ENCODE data around the gene PRKCE. TPM values are rescaled to one million over a fixed set of nuclear protein-coding genes. Genes with fewer than 3 reads are reported as not detected.

The PRKCE gene
- total RNA-seq, 1 donor from 2014 or later: 24.2 TPM

DNA sequence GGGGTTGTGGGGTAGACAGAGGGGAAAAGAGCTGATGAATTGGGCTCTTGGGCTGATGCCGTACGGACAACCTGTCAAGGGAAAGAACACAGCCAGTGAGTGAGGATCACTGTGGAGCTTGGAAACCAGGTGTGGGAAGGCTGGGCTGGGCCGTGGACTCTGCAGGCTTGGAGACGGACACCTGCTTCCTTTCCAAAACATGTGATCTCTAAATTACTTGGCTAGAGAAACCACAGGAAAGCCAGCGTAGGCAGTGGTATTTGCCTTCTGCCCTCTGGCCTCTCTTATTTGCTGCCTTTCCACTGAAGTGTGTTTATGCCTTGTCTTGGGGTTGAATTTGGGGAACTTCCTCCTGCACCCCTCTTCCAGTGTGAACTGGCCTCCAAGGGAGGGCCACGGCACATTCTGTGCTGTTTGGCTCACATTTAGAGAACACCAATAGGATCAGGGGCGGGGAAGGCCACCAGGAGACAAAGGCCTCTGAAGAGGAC, 267.7 kb downstream of the PRKCE start:
- Mint-ChIP-seq H3K27ac (ENCODE audit: unreplicated experiment) (no peak overlapping the region), H3K36me3 (ENCODE audit: low read depth, unreplicated experiment) (no peaks in the 10 kb centered on the region), H3K4me3 (ENCODE audit: unreplicated experiment) (no peak overlapping the region), H3K27me3 (ENCODE audit: unreplicated experiment) (peaks cover 4% of the 10 kb centered on the region), H3K9me3 (ENCODE audit: unreplicated experiment) (no peaks in the 10 kb centered on the region), H3K4me1 (ENCODE audit: unreplicated experiment) (peaks cover 20% of the 10 kb centered on the region)
- DNase-seq (ENCODE audit: low spot score): no peak
- TF ChIP-seq, protein P1, sequence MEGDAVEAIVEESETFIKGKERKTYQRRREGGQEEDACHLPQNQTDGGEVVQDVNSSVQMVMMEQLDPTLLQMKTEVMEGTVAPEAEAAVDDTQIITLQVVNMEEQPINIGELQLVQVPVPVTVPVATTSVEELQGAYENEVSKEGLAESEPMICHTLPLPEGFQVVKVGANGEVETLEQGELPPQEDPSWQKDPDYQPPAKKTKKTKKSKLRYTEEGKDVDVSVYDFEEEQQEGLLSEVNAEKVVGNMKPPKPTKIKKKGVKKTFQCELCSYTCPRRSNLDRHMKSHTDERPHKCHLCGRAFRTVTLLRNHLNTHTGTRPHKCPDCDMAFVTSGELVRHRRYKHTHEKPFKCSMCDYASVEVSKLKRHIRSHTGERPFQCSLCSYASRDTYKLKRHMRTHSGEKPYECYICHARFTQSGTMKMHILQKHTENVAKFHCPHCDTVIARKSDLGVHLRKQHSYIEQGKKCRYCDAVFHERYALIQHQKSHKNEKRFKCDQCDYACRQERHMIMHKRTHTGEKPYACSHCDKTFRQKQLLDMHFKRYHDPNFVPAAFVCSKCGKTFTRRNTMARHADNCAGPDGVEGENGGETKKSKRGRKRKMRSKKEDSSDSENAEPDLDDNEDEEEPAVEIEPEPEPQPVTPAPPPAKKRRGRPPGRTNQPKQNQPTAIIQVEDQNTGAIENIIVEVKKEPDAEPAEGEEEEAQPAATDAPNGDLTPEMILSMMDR (IDR thresholded peaks at IDR 0.05; ENCODE audit: unreplicated experiment): no peak

GRCh38 chr2:45919711-45920111, 268.2 kb downstream of the PRKCE start:
- Mint-ChIP-seq H3K4me3 (ENCODE audit: unreplicated experiment) (no peak overlapping the region), H3K27me3 (ENCODE audit: unreplicated experiment) (peaks cover 4% of the 10 kb centered on the region), H3K9me3 (ENCODE audit: unreplicated experiment) (no peaks in the 10 kb centered on the region), H3K36me3 (ENCODE audit: low read depth, unreplicated experiment) (no peaks in the 10 kb centered on the region), H3K27ac (ENCODE audit: unreplicated experiment) (no peak overlapping the region), H3K4me1 (ENCODE audit: unreplicated experiment) (peaks cover 20% of the 10 kb centered on the region)
- no peak for DNase-seq (ENCODE audit: low spot score)
- TF ChIP-seq, protein P1 (IDR thresholded peaks at IDR 0.05; ENCODE audit: unreplicated experiment): no peak

- Mint-ChIP-seq H3K4me3 (ENCODE audit: unreplicated experiment) (no peak overlapping the region), H3K36me3 (ENCODE audit: low read depth, unreplicated experiment) (no peaks in the 10 kb centered on the region), H3K27me3 (ENCODE audit: unreplicated experiment) (peaks cover 4% of the 10 kb centered on the region), H3K27ac (ENCODE audit: unreplicated experiment) (no peak overlapping the region), H3K4me1 (ENCODE audit: unreplicated experiment) (peaks cover 20% of the 10 kb centered on the region), H3K9me3 (ENCODE audit: unreplicated experiment) (no peaks in the 10 kb centered on the region)
- TF ChIP-seq, protein P1 (IDR thresholded peaks at IDR 0.05; ENCODE audit: unreplicated experiment): no peak
- DNase-seq (ENCODE audit: low spot score): no peak
These were observed 270.4 kb downstream of the PRKCE start for GRCh38 chr2:45921921-45922320.

- DNase-seq (ENCODE audit: low spot score): no peak
- Mint-ChIP-seq H3K4me3 (ENCODE audit: unreplicated experiment) (no peak overlapping the region), H3K4me1 (ENCODE audit: unreplicated experiment) (peaks cover 20% of the 10 kb centered on the region), H3K27me3 (ENCODE audit: unreplicated experiment) (peaks cover 4% of the 10 kb centered on the region), H3K9me3 (ENCODE audit: unreplicated experiment) (no peaks in the 10 kb centered on the region), H3K27ac (ENCODE audit: unreplicated experiment) (no peak overlapping the region), H3K36me3 (ENCODE audit: low read depth, unreplicated experiment) (no peaks in the 10 kb centered on the region)
- TF ChIP-seq, protein P1 (IDR thresholded peaks at IDR 0.05; ENCODE audit: unreplicated experiment): no peak
These were observed 271.1 kb downstream of the PRKCE start for GRCh38 chr2:45922577-45922988.

- no peaks in the 10 kb centered on the region for H3K9me3 Mint-ChIP-seq (ENCODE audit: unreplicated experiment)
- no peak overlapping the region for H3K4me3 Mint-ChIP-seq (ENCODE audit: unreplicated experiment)
- no peaks in the 10 kb centered on the region for H3K36me3 Mint-ChIP-seq (ENCODE audit: low read depth, unreplicated experiment)
- peaks cover 4% of the 10 kb centered on the region for H3K27me3 Mint-ChIP-seq (ENCODE audit: unreplicated experiment)
- H3K4me1 Mint-ChIP-seq (ENCODE audit: unreplicated experiment): peaks cover 20% of the 10 kb centered on the region
- no peak overlapping the region for H3K27ac Mint-ChIP-seq (ENCODE audit: unreplicated experiment)
- no peak for DNase-seq (ENCODE audit: low spot score)
- TF ChIP-seq, protein P1 (IDR thresholded peaks at IDR 0.05; ENCODE audit: unreplicated experiment): no peak
These were observed 272.2 kb downstream of the PRKCE start for GRCh38 chr2:45923701-45924100.

All from endothelial cell (in vitro differentiated cells).